Kidney tubule cell (primary cell): ENCODE data around the gene UNC13A.
"Not testable (repeated sequence)": the region's sequence is repeated elsewhere in the genome, so short reads cannot be mapped to it uniquely, and the experiment has no call there.

Experiments
- DNase-seq: peaks from one replicate; pipeline ENCODE4 v3.0.0-alpha.2; 2018; ENCODE audit warnings: low spot score

The UNC13A gene

DNA sequence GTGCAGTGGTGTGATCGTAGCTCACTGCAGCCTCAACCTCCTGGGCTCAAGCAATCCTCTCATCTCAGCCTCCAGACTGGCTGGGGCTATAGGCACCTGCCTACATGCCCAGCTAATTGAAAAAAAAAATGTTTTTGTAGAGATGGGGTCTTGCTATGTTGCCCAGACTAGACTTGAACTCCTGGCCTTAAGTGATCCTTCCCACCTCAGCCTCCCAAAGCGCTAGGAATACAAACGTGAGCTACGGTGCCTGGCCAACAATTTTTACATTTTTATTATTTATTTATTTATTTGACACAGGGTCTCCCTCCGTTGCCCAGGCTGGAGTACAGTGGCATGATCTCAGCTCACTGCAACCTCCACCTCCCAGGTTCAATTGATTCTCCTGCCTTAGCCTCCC, 117.9 kb downstream of the UNC13A start:
- not testable (repeated sequence) for DNase-seq

DNA sequence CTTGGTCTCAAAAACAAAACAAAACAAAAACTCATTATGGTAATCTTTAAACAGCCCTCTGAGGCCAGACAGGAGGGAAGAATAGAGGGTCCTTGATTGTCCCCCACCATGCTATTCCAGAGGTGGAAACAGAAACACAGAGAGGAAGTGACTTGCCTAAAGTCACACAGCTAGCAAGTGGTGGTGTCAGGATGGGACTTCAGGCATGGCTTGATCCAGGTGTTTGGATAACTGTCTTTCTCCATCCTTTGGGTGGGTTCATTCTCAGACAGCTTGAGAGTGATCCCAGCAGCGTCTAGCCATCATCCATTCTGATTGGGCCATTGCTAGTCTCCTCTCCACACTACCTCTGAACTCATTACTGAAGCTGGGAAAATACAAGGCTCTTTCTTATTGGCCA, 120.2 kb downstream of the UNC13A start:
- no peak for DNase-seq

DNA sequence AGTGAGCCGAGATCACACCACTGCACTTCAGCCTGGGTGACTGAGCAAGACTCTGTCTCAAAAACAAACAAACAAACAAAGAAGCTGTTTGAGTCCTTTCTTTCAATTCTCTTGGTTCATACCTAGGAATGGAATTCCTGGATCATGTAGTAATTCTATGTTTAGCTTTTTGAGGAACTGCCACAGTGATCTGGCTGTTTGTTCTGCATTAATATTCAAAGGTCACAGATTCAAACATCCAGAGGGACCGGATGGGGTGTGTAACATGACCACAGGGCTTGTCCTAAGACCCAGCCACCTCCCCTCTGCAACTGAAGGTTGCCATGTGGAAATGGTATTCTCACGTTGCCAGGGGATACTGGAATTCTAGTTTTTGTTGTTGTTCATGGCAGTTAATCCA, 122.5 kb downstream of the UNC13A start:
- peak; percentile 39 for DNase-seq

DNA sequence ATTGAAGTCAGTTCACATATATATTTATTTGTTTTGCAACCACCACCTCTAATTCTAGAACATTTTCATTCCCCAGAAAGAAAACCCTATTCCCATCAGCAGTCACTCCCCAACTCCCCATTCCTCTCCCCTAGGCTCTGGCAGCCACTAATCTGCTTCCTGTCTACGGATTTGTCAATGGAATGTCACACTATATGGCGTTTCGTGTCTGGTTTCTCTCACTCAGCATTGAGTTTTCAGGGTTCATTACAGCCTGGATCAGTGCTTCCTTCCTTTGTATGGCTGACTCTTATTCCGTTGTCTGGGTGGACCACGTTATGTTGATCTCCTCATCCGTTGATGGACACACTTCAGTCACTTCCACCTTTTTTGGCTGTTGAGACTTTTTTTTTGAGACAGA, 123.4 kb downstream of the UNC13A start:
- DNase-seq = no peak

DNA sequence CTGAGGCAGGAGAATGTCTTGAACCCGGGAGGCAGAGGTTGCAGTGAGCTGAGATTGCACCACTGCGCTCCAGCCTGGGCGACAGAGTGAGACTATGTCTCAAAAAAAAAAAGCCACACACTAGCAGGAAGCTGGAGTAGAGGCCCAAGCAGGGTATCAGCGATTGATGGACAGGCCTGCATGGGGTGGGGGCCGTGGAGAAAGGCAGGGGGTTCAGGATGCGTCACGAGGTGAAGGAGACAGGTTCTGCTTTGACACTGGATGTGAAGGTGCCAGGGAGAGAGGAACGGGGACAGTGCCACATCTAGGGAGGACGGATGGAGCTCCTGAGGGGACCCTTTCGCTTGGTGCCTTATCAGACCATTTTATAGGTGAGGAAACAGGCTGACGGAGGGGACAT, 125.6 kb downstream of the UNC13A start:
- DNase-seq = no peak

DNA sequence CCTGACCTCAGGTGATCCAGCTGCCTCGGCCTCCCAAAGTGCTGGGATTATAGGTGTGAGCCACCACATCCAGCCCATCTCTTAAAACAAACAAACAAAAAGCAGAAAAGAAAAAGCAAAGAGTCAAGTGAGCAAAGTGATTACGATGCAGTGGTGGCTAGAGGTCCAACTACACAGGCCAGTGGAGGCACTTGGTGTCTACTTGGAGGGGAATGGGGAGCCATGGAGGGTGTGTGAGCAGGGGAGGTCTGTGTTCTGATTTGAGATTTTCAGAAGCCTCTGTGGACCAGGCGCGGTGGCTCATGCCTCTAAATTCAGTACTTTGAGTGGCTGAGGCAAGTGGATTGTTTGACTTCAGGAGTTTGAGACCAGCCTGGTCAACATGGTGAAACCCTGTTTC, 126.1 kb downstream of the UNC13A start:
- DNase-seq = no peak

DNA sequence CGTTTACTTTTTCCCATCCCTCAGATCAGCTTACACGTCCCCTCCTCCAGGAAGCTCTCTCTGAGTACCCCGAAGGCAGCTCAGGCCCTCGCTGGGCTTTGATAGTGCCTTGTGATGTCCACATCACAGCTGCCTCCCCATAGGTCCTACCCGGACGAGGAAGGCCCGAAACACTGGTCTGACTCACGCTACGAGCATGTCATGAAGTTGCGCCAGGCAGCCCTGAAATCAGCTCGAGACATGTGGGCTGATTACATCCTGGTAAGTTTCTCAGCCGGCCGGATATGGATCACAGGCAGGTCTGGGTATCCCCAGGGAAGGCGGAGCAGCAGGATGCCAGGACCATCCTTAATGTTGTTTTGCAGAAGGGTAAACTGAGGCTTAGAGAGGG, 128.0 kb downstream of the UNC13A start:
- DNase-seq = no peak

DNA sequence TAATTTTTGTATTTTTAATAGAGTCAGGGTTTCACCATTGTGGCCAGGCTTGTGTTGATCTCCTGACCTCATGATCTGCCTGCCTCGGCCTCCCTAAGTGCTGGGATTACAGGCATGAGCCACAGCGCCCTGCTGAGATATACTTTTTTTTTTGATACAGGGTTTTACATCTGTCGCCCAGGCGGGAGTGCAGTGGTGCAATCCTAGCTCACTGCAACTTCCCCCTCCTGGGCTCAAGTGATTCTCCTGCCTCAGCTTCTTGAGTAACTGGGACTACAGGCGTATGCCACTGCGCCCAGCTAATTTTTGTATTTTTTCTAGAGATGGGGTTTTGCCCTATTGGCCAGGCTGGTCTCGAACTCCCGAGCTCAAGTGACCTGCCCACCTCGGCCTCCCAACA, 130.7 kb downstream of the UNC13A start:
- no peak for DNase-seq

DNA sequence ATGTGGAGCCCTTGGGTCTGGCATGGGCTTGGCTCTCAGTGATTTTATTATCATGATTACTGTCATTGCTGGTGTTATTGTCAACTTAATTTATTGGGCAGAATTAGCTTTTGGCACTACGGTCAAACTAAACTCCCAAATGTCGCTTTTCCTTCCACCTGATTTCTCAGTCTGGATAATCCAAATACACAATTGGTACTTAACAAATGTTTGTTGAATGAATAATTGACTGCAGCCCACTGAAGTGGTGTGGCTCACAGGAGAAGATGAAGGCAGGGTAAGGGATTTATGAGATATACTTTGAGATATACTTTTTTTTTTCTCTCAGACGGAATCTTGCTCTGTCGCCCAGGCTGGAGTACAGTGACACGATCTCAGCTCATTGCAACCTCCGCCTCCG, 131.2 kb downstream of the UNC13A start:
- DNase-seq = no peak

DNA sequence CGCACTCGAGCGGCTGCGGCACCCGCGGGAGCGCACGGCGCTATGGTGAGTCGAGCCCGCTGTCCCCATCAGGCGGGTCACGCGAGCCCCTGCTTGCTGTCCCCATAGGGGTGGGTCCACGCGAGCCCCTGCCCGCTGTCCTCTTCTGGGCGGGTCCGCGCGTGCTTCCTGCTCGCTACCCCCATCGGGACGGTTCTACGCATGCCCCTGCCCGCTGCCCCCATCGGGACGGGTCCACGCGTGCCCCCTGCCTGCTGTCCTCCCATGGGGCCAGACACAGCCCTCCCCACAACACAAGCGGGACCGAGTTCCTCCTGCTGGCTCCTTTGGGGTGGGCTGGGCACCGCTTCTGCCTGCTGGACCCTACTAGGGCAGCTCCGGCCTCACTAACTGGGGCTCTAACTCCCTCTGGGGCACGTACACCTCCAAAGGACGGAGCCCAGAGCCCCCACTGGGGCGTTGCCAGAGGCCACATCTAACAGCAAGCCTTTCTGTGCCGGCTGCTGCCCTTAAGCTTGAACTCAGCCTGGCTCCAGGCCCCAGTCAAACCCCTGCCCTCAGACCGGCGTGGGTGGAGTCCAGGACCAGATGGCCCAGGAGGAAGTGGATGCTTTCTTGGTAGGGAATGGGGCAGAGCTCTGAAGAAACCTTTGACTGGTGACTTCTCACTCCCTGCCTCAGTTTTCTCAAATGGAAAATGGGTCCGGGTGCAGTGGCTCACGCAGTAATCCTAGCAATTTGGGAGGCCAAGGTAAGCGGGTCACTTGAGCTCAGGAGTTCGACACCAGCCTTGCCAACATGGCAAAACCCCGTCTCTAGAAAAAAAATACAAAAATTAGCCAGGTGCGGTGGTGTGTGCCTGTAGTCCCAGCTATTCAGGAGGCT, 132.0 kb downstream of the UNC13A start:
- DNase-seq = peak; percentile 72

DNA sequence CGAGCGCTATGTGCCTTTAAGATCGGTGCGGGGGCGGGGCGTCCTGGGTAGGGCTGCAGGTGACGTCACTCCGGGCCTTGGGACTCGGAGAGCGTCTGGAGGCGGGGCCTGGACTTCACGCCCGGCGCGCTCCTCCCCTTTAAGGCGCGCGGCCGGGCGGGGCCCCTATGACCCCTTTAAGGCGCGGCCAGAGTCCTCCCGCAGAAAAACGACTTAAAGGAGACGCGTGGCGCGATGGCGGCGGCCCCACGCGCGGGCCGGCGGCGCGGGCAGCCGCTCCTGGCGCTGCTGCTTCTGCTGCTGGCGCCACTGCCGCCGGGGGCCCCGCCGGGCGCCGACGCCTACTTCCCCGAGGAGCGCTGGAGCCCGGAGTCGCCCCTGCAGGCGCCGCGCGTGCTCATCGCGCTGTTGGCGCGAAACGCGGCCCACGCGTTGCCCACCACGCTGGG, 132.7 kb downstream of the UNC13A start, which contains the start of gene COLGALT1:
Gene COLGALT1, plus strand, starts transcription at position 170 of the 449 bp plus-strand sequence. Its CDS starts 65 bp downstream, at position 235.
- DNase-seq = peak; percentile 96

DNA sequence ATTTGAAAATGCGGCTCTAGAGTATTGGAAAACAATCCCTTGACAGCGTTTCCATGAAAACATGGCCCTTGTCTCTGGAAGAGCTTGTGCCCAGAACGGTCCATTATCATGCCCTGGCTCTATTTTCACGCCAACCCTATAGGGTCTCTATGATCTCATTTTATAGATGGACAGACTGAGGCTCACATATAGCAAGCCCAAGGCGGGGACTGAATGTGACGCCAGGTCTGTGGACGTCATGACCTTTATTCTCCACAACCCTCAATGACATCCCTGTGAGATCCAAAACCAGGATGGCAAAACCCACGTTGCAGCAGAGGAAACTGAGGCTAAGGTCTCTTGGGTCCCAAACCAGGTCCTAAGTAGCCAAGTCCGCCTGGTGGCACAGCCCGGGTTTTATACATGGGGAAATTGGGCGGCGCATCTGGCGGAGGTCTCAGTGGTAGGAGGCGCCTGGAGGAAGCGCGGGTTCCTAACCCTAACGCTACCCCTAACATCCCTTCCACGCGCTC, 133.1 kb downstream of the UNC13A start:
- no peak for DNase-seq

DNA sequence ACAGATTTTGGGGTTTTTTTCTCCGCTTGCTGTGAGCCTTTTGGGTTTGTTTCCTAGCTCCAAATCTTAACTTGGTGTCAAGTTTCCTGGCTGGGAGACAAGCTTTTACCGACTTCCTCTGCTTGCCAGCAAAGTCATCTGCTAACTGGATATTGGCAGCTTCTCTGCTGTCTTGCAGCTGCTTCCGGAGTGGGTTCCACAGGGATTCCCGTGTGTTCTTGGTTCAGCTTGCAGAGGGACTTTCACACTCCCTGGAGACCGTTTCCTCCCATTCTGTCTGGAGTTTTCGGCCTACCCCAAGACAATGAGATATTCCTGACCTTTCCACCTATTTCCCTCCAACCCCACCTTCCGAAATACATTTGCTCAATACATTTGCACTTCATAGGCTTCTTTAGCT, 134.9 kb downstream of the UNC13A start:
- peak; percentile 7 for DNase-seq

DNA sequence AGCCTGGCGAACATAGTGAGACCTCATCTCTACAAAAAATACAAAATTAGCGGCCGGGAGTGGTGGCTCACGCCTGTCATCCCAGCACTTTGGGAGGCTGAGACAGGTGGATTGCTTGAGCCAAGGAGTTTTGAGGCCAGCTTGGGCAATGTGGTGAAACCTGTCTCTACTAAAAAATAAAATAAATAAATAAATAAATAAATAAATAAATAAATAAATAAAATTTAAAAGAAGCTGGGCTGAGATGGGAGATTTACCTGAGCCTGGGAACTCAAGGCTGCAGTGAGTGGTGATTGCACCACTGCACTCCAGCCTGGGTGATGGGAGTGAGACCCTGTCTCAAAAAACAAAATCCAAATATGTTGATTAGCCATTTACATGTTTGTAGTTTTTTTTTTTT, 135.4 kb downstream of the UNC13A start:
- not testable (repeated sequence) for DNase-seq
